Measurements from ENCODE around the gene RHOJ. TPM values are rescaled to one million over a fixed set of nuclear protein-coding genes. Genes with fewer than 3 reads are reported as not detected.

The RHOJ gene
- total and polyA plus RNA-seq, 2 donors (not counting 1 experiment from before 2014, with no cell fraction given) = not detected

- no peak overlapping the region for H3K9ac ChIP-seq (ENCODE audit: low read length)
- 60% methylated on average over 2 of the region's 3 CpGs for WGBS (ENCODE audit: insufficient coverage)
- H3K36me3 ChIP-seq (replicated peaks in 1 of 2; ENCODE audit: control extremely low read depth in 1 of 2, control insufficient read depth in 1 of 2, extremely low read depth in 1 of 2, insufficient read depth in 2 of 2, low read length in 1 of 2) = no peaks in the 10 kb centered on the region
- Mint-ChIP-seq H3K9me3 (ENCODE audit: insufficient read depth) (peaks cover 2% of the 10 kb centered on the region), H3K4me1 (no peaks in the 10 kb centered on the region), H3K4me3 (no peak overlapping the region), H3K27ac (no peak overlapping the region), H3K27me3 (peaks cover 3% of the 10 kb centered on the region)
- no peak overlapping the region for H3K27ac ChIP-seq (ENCODE audit: low read length in 2 of 2)
- DNase-seq (no peak), ATAC-seq (ENCODE audit: low read depth) (no peak)
- no peak overlapping the region for H2AFZ ChIP-seq (ENCODE audit: insufficient read depth, low read depth, low read length, poor library complexity, severe bottlenecking)
- CTCF ChIA-PET = no interaction called here
- no peaks in the 10 kb centered on the region for H3K79me2 ChIP-seq (ENCODE audit: control insufficient read depth, insufficient read depth, low read length)
- H3K4me3 ChIP-seq (ENCODE audit: control extremely low read depth in 1 of 5, extremely low read depth in 1 of 5, insufficient read depth in 1 of 5, low read depth in 2 of 5, low read length in 4 of 5) = no peak overlapping the region
- TF ChIP-seq EZH2 (IDR thresholded peaks at IDR 0.05; ENCODE audit: borderline replicate concordance, insufficient read depth, low read depth, low read length, poor library complexity, severe bottlenecking) = no peak
- no peak for TF ChIP-seq CTCF (IDR thresholded peaks at IDR 0.05)
- peaks cover 0 to 3% (median 0%) of the 10 kb centered on the region in 3 donors for H3K9me3 ChIP-seq (ENCODE audit: control extremely low read depth in 1 of 3, control insufficient read depth in 2 of 3, insufficient read depth in 1 of 3, low read length in 2 of 3)
- POLR2A ChIA-PET = no interaction called here
- no peaks in the 10 kb centered on the region for H3K4me1 ChIP-seq (ENCODE audit: control insufficient read depth in 2 of 2, insufficient read depth in 2 of 2, low read length in 2 of 2)
- no peaks in the 10 kb centered on the region for H3K27me3 ChIP-seq (replicated peaks in 1 of 4; ENCODE audit: control extremely low read depth in 1 of 4, control insufficient read depth in 3 of 4, insufficient read depth in 4 of 4, low read length in 3 of 4)
- H4K20me1 ChIP-seq (ENCODE audit: control insufficient read depth, insufficient read depth, low read length, poor library complexity, severe bottlenecking) = no peaks in the 10 kb centered on the region
- intact Hi-C loops (cut with micrococcal nuclease) = no loop called here
- H3K4me2 ChIP-seq (replicated peaks; ENCODE audit: low read depth, low read length, poor library complexity, severe bottlenecking) = no peak overlapping the region
Measured at GRCh38 chr14:63182968-63183367, 21.3 kb upstream of the RHOJ start.

GRCh38 chr14:63186453-63186852 lies 17.8 kb upstream of the RHOJ start:
- Histone ChIP-seq H3K36me3 (replicated peaks in 1 of 2; ENCODE audit: control extremely low read depth in 1 of 2, control insufficient read depth in 1 of 2, extremely low read depth in 1 of 2, insufficient read depth in 2 of 2, low read length in 1 of 2) (no peaks in the 10 kb centered on the region), H3K4me2 (replicated peaks; ENCODE audit: low read depth, low read length, poor library complexity, severe bottlenecking) (no peak overlapping the region), H3K9me3 (ENCODE audit: control extremely low read depth in 1 of 3, control insufficient read depth in 2 of 3, insufficient read depth in 1 of 3, low read length in 2 of 3) (no peaks in the 10 kb centered on the region), H4K20me1 (ENCODE audit: control insufficient read depth, insufficient read depth, low read length, poor library complexity, severe bottlenecking) (no peaks in the 10 kb centered on the region), H3K9ac (ENCODE audit: low read length) (no peak overlapping the region), H3K4me3 (ENCODE audit: control extremely low read depth in 1 of 5, extremely low read depth in 1 of 5, insufficient read depth in 1 of 5, low read depth in 2 of 5, low read length in 4 of 5) (no peak overlapping the region), H2AFZ (ENCODE audit: insufficient read depth, low read depth, low read length, poor library complexity, severe bottlenecking) (no peak overlapping the region), H3K27ac (ENCODE audit: low read length in 2 of 2) (no peak overlapping the region), H3K4me1 (ENCODE audit: control insufficient read depth in 2 of 2, insufficient read depth in 2 of 2, low read length in 2 of 2) (no peaks in the 10 kb centered on the region), H3K79me2 (ENCODE audit: control insufficient read depth, insufficient read depth, low read length) (no peaks in the 10 kb centered on the region), H3K27me3 (replicated peaks in 1 of 4; ENCODE audit: control extremely low read depth in 1 of 4, control insufficient read depth in 3 of 4, insufficient read depth in 4 of 4, low read length in 3 of 4) (no peaks in the 10 kb centered on the region)
- Mint-ChIP-seq H3K9me3 (ENCODE audit: insufficient read depth) (peaks cover 2% of the 10 kb centered on the region), H3K27ac (no peak overlapping the region), H3K27me3 (peaks cover 3% of the 10 kb centered on the region), H3K4me1 (no peaks in the 10 kb centered on the region), H3K4me3 (no peak overlapping the region)
- no peak for DNase-seq
- intact Hi-C loops (cut with micrococcal nuclease) = no loop called here
- CTCF ChIA-PET = no interaction called here
- no peak for TF ChIP-seq CTCF (IDR thresholded peaks at IDR 0.05)
- TF ChIP-seq EZH2 (IDR thresholded peaks at IDR 0.05; ENCODE audit: borderline replicate concordance, insufficient read depth, low read depth, low read length, poor library complexity, severe bottlenecking) = no peak
- no CpG with 5 or more reads among the region's 1 CpG for WGBS (ENCODE audit: insufficient coverage)
- ATAC-seq (ENCODE audit: low read depth) = no peak
- POLR2A ChIA-PET = no interaction called here
